Thoracic aorta (tissue), 2 donors: Measurements from ENCODE around the gene RNASEL. TPM values are rescaled to one million over a fixed set of nuclear protein-coding genes. Genes with fewer than 3 reads are reported as not detected.

ENCODE experiments used
- ATAC-seq: fragments of 150-250 bp; one replicate; pipeline ENCODE4 v1.8.0; 2017; ENCODE audit warnings: low read depth; ENCODE audit not compliant: insufficient number of reproducible peaks, low FRiP score
- DNase-seq: peaks from one replicate; pipeline ENCODE4 v3.0.0-alpha.2; 2020; ENCODE audit warnings: low spot score
- H3K27ac ChIP-seq, 2 donors: fragments of 200-600 bp; sonication (generic); 1 replicate in 1 of 2; 2 replicates in 1 of 2; pipeline ENCODE4 v1.5.1; 2016; ENCODE audit warnings: mild to moderate bottlenecking in 2 of 2, moderate library complexity in 2 of 2
- H3K27me3 ChIP-seq: fragments of 200-600 bp; sonication (generic); replicated peaks from 2 replicates; pipeline ENCODE4 v1.6.0; 2016; ENCODE audit warnings: mild to moderate bottlenecking; ENCODE audit not compliant: insufficient read depth
- H3K36me3 ChIP-seq: fragments of 200-600 bp; sonication (generic); one replicate; pipeline ENCODE4 v1.5.1; 2016
- H3K4me1 ChIP-seq, 2 donors: fragments of 200-600 bp; sonication (generic); 1 replicate in 1 of 2; 2 replicates in 1 of 2; pipeline versions ENCODE4 v1.5.1 to v1.6.0; 2016; ENCODE audit warnings: low read depth in 2 of 2, mild to moderate bottlenecking in 1 of 2; ENCODE audit not compliant: control insufficient read depth in 1 of 2
- H3K4me3 ChIP-seq: fragments of 200-600 bp; sonication (generic); 2 replicates; pipeline ENCODE4 v1.5.1; 2016; ENCODE audit warnings: mild to moderate bottlenecking
- H3K9me3 ChIP-seq: fragments of 200-600 bp; sonication (generic); 2 replicates; pipeline ENCODE4 v1.5.1; 2016
- CTCF ChIP-seq: fragments of 200-600 bp; sonication (generic); IDR thresholded peaks from one replicate; pipeline ENCODE4 v1.5.1; 2019; ENCODE audit warnings: antibody characterized with exemption
- total RNA-seq, 2 donors: library from RNA; depleted of rRNA; stranded (reverse); fragments of >200 nt; gene quantifications; one replicate each; pipeline versions ENCODE4 v1.1.0 to v1.2.3, GENCODE V29; 2016

RNASEL gene
- total RNA-seq, 2 donors from 2014 or later, result 5.9 to 11.2 TPM

- Histone ChIP-seq H3K36me3 (no peaks in the 10 kb centered on the region), H3K27me3 (no peaks in the 10 kb centered on the region), H3K4me3 (no peak overlapping the region), H3K9me3 (no peaks in the 10 kb centered on the region), H3K4me1 (peaks cover 8 to 15% of the 10 kb centered on the region in 2 donors), H3K27ac (no peak overlapping the region)
- ATAC-seq, result no peak
- TF ChIP-seq CTCF, result no peak
- no peak for DNase-seq
These were observed 19.2 kb upstream of the RNASEL start for GRCh38 chr1:182608236-182608635.

DNA sequence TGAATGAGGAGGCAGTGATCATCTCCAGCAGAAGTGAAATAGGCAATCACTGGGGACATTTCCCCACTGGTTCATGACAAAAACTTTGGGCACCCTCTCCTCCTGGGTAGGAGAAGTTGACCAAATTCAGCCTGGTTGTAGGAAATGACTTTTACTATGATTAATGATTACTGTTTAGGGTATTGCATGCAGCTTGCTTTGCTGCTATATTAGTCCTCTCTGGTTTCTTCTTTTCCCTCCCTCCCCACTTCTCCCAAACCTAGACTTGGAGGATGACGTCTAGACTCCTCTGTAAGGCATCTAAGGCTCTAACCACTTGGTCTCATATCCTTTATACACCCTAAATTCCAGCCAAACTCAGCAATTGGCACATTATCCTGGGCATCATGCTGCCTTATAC lies 18.5 kb upstream of the RNASEL start:
- no peak for TF ChIP-seq CTCF
- ATAC-seq (no peak), DNase-seq (no peak)
- H3K4me3 ChIP-seq, result no peak overlapping the region
- no peaks in the 10 kb centered on the region for H3K9me3 ChIP-seq
- peaks cover 8 to 22% of the 10 kb centered on the region in 2 donors for H3K4me1 ChIP-seq
- no peaks in the 10 kb centered on the region for H3K27me3 ChIP-seq
- no peaks in the 10 kb centered on the region for H3K36me3 ChIP-seq
- no peak overlapping the region for H3K27ac ChIP-seq

DNA sequence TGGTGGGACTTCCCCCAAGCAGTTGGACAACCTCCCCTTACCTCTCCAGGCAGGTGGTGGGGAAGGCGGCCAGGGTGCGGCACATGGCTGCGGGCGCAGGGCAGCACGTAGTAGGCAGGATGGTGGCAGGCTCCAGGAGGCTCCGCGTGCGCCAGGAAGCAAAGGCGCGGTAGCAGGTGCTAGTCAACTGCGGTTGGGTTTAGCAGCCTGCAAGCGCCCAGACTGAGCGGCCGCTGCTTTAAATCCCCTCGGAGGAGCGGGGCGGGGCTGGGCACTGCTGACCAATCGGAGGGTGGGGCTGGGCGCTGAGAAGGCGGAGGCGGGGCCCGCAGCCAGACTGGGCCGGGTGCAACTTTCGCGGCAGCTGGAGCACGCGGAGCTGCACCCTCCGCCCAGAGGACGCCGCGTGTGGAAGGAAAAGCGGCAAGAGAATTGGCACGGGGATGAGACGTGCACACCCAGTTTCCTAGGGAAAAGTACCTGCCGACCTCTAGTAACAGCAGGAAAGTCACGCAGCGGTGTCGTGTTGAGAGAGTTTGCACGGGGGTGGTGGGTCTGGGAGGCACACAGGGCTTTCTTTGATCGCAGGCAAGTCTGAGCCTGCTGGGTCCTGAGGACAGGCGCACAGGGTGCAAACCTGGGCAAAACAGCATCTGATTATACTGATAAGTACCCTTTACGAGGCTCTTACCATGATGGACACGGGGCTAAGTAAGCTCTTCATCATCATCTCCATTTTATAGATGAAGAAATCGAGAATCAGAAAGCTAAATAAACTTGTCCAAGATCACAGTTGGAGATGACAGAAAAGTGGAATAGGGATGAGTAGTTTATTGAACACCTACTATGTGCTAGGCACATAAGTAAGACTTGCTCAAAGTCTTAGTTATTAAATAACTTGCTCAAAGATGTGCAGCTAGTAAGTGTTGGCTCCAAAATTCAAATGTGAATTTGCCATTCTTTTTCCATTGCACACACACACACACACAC lies 15.4 kb upstream of the RNASEL start, which contains the start of gene RGS16:
RGS16 (minus strand) TSS at position 215 of the 990 bp plus-strand sequence; CDS start at position 85, 130 bp downstream.
- no peak for TF ChIP-seq CTCF
- DNase-seq (peak; percentile 82), ATAC-seq (peak; percentile 69)
- H3K27me3 ChIP-seq, result no peaks in the 10 kb centered on the region
- no peaks in the 10 kb centered on the region for H3K36me3 ChIP-seq
- H3K9me3 ChIP-seq, result no peaks in the 10 kb centered on the region
- peak within 1 kb of the TSS; percentile 81 for H3K4me3 ChIP-seq
- peak within 1 kb of the TSS; percentile 10 to 63 for H3K27ac ChIP-seq
- peaks cover 10 to 34% of the 10 kb centered on the region in 2 donors for H3K4me1 ChIP-seq

DNA sequence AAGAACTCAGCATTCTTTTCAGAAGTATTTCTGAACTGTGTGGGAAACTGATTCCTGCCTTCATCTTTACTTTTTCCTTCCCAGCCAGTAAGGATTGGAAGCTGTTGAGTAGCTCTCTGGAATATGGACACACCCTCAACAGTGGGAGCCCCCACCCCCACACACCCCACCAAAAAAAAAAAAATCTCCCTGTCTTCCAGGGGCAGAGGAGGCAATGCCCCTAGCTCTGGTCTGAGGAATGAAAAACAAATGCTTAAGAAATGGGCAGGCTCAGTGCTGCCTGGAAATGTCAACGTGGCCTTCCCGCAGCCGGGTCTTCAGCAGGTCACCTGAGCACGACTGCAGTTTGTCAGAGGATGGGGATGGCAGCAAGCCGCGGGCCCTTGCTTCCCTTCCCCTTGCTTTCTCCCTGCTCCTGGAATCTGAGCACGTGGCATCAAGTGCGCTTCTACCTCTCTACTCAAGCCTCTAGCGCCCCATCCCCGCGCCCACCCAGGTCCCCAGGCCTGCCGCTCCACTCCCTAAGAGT lies 14.7 kb upstream of the RNASEL start:
- H3K27ac ChIP-seq, result peak overlapping the region in 1 of 2 donors; percentile 63
- DNase-seq, result no peak
- TF ChIP-seq CTCF, result no peak
- ATAC-seq, result no peak
- H3K27me3 ChIP-seq, result no peaks in the 10 kb centered on the region
- peaks cover 10 to 34% of the 10 kb centered on the region in 2 donors for H3K4me1 ChIP-seq
- no peaks in the 10 kb centered on the region for H3K36me3 ChIP-seq
- H3K9me3 ChIP-seq, result no peaks in the 10 kb centered on the region
- peak overlapping the region; percentile 81 for H3K4me3 ChIP-seq

DNA sequence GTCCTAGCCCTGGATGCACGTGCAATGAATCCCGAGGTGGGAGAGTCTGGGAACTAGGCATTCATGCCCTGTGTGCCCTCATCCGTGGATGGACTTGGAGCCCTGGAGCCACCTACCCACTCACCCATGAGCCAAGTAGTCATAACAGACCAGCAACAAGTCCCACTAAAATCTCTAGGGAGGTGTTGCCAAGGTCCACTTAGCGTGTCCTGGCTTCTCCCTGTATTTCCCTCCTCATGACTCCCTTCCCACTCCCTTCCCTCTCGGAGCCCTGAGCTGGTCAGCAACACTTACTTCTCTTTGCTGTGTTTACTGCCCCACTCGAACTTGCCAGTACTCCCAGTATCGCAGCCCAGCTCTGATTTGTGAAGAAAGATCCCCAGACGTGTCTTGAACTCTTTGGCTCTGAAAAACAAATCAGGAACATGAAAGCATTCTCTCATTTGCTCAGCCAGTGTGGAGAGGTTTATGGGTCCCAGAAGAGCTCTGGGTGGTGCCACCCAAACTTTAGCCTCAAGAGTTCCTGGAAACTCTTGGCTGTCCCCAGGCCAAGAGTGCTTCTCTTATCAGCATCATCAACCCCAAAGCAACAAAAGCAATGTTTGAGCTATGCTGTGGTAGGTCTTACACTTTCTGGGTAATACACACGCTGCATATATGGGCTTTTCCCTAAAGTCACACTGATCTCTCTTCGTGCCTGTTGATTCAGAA lies 14.0 kb upstream of the RNASEL start:
- Histone ChIP-seq H3K27ac (peak overlapping the region; percentile 10 to 63), H3K4me1 (peaks cover 10 to 34% of the 10 kb centered on the region in 2 donors), H3K4me3 (peak overlapping the region; percentile 81), H3K27me3 (no peaks in the 10 kb centered on the region), H3K9me3 (no peaks in the 10 kb centered on the region), H3K36me3 (no peaks in the 10 kb centered on the region)
- TF ChIP-seq CTCF, result no peak
- ATAC-seq (no peak), DNase-seq (no peak)
